ENCODE data around the gene SOWAHC.

The SOWAHC gene

DNA sequence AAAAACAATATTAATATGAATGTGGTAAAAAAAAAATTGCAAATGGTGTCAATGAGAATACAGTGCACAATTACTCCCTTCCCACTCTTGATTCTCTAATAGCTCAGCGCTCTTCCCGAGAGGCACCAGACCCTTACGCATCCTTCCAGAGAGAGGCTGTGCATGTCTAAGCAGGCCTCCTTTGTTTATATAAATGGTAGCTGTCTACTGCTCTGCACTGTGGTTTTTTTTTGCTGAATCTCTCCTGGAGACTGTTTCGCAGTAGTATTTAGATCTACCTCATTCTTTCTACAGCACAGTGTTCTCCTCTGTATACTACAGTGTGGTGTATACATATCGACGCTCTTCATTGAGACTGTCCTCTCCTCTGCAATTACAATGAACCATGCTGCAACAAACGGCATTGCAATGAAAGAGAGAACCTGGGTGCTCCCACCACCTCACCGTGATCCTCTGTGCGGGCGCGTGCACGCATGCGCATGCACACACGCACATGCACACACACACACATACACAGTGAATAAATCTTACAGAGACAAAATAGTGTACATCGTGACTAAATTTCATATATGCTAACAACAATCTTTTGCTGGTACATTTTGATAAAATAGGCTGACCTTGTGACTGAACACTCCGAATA is 19.8 kb upstream of the SOWAHC start:
- no peak for DNase-seq (ENCODE audit: low spot score)
- TF ChIP-seq, protein P1, sequence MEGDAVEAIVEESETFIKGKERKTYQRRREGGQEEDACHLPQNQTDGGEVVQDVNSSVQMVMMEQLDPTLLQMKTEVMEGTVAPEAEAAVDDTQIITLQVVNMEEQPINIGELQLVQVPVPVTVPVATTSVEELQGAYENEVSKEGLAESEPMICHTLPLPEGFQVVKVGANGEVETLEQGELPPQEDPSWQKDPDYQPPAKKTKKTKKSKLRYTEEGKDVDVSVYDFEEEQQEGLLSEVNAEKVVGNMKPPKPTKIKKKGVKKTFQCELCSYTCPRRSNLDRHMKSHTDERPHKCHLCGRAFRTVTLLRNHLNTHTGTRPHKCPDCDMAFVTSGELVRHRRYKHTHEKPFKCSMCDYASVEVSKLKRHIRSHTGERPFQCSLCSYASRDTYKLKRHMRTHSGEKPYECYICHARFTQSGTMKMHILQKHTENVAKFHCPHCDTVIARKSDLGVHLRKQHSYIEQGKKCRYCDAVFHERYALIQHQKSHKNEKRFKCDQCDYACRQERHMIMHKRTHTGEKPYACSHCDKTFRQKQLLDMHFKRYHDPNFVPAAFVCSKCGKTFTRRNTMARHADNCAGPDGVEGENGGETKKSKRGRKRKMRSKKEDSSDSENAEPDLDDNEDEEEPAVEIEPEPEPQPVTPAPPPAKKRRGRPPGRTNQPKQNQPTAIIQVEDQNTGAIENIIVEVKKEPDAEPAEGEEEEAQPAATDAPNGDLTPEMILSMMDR (IDR thresholded peaks at IDR 0.05; ENCODE audit: extremely low read depth, missing control alignments): no peak

DNA sequence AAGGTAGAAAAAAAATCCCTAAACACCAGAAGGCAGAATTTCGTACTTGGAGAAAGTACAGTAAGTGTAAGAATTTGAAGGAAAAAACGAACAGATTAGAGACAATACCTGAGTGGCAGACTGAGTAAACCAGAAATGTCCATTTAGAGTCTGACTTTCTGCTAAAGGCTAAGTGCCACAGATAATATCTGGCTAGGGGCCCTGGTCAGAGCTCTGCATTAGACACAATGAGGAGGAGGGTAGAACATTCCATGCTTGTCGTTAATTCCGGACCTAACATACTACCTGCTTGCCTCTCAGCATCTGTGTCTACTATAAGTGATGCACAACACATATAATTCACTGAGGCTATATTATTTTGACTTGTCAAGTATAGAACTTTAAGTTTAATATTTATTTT is 18.5 kb upstream of the SOWAHC start:
- TF ChIP-seq, protein P1 (IDR thresholded peaks at IDR 0.05; ENCODE audit: extremely low read depth, missing control alignments): no peak
- no peak for DNase-seq (ENCODE audit: low spot score)

DNA sequence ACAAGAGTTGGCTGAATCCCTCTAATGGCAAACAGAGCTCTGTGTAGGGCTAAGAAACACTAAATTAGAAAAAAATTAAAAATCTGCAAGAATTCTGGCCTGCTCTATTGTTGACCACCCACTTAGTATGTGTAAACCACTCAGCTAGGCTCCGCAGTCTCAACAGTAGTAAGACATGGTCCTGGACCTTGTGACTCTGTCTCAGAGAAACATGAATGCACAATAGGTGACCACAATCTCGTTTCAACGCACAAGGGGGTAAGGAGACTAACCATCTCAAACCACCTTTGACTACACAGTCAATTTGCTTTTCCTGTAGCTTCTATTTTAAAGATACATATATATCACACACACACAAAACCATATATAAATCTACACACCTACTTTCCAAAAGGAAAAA is 16.9 kb upstream of the SOWAHC start:
- no peak for DNase-seq (ENCODE audit: low spot score)
- TF ChIP-seq, protein P1 (IDR thresholded peaks at IDR 0.05; ENCODE audit: extremely low read depth, missing control alignments): no peak

DNA sequence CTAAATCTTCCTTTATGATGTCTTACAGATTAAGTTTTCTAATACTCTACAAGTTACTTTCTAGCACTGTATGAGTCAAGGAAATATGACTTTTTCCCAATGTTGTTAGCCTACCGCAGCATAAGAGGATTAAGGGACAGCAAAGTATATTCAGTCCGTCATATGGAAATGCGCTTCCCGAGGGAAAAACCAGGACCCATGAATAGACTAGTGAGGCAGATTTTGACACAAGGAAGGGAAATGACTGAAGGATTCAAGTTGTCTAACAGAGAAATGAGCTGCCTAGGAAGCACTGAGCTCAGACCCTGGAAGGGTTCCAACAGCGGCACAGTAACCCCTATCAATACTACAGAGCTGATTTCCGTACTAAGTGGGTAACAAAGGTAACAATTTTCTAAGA is 12.4 kb upstream of the SOWAHC start:
- TF ChIP-seq, protein P1 (IDR thresholded peaks at IDR 0.05; ENCODE audit: extremely low read depth, missing control alignments): no peak
- DNase-seq (ENCODE audit: low spot score): no peak

GRCh38 chr2:109602617-109603188 is 11.5 kb upstream of the SOWAHC start:
- TF ChIP-seq, protein P1 (IDR thresholded peaks at IDR 0.05; ENCODE audit: extremely low read depth, missing control alignments): no peak
- no peak for DNase-seq (ENCODE audit: low spot score)

GRCh38 chr2:109604597-109604996 is 9.6 kb upstream of the SOWAHC start:
- TF ChIP-seq, protein P1 (IDR thresholded peaks at IDR 0.05; ENCODE audit: extremely low read depth, missing control alignments): no peak
- no peak for DNase-seq (ENCODE audit: low spot score)

DNA sequence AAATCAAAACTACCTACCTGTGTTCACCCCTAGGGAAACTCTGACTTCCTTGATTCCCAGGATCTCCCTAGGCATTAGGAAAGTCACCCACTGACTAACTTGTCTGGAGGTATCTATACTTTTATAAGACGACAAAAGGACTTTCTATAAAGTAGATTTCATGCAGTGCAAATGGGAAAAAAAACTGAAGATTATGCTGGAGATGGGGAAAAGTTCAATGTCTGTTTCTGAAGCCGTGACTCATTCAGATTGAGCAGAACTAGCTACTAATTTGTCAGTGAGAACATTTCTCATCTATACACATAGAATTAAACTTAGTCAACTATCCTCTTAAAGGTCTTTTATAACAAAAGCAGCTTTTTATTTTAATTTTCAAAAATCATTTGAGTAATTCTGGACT is 6.4 kb upstream of the SOWAHC start:
- TF ChIP-seq, protein P1 (IDR thresholded peaks at IDR 0.05; ENCODE audit: extremely low read depth, missing control alignments): no peak
- no peak for DNase-seq (ENCODE audit: low spot score)
